BJ (cell line): ENCODE results near the gene VASN. TPM values are rescaled to one million over a fixed set of nuclear protein-coding genes. Genes with fewer than 3 reads are reported as not detected.

Experiments
- CTCF ChIA-PET: fragments of 350-600 bp; formaldehyde crosslinking; extraction: SDS; loops from one replicate; lab custom pipeline; 2021; ENCODE audit warnings: antibody characterized with exemption, inconsistent platforms; lab: Yijun Ruan, JAX
- POLR2A ChIA-PET: fragments of 300-600 bp; sonication (Branson Sonifier 250); formaldehyde crosslinking; extraction: SDS; loops from one replicate; lab custom pipeline; 2021; ENCODE audit warnings: antibody characterized with exemption; lab: Charles Lee
- DNase-seq: peaks from one replicate; pipeline ENCODE4 v3.0.0-alpha.2; 2011; ENCODE audit warnings: low read depth
- H3K27me3 ChIP-seq: 2 replicates; pipeline ENCODE4 v1.6.0; 2011; ENCODE audit warnings: low read length; ENCODE audit not compliant: control insufficient read depth, insufficient read depth
- H3K36me3 ChIP-seq: 2 replicates; pipeline ENCODE4 v1.5.1; 2011; ENCODE audit warnings: low read length; ENCODE audit not compliant: control insufficient read depth, insufficient read depth
- H3K4me3 ChIP-seq: 2 replicates; pipeline ENCODE4 v1.5.1; 2011; ENCODE audit warnings: low read depth, mild to moderate bottlenecking, control low read depth, low read length
- CTCF ChIP-seq: IDR thresholded peaks from 2 replicates; pipeline ENCODE4 v1.5.1; 2011; ENCODE audit warnings: low read depth, mild to moderate bottlenecking, control low read depth, inconsistent platforms, low read length, moderate library complexity; ENCODE audit not compliant: insufficient read depth
- polyA plus RNA-seq: library from polyadenylated mRNA; depleted of rRNA; stranded (reverse); fragments of >200 nt; gene quantifications from 2 replicates; pipeline ENCODE4 v1.2.3, GENCODE V29; 2011

The VASN gene
- polyA plus RNA-seq, 1 experiment, result 71.6 TPM

GRCh38 chr16:4360538-4361021, 11.1 kb upstream of the VASN start:
- DNase-seq, result no peak
- ChIA-PET POLR2A (no interaction called here), CTCF (interaction anchor here (1.3 to 5.6 kb wide), 7 partner anchors 8 to 45 kb away, joined by 3 to 205 read pairs (median 13); partner anchors contain the start of gene VASN)
- Histone ChIP-seq H3K4me3 (no peak overlapping the region), H3K36me3 (peaks cover 5% of the 10 kb centered on the region), H3K27me3 (no peaks in the 10 kb centered on the region)
- TF ChIP-seq CTCF, result no peak

GRCh38 chr16:4361033-4361943, 10.4 kb upstream of the VASN start:
- no peak overlapping the region for H3K4me3 ChIP-seq
- no peaks in the 10 kb centered on the region for H3K27me3 ChIP-seq
- POLR2A ChIA-PET, result no interaction called here
- no peak for TF ChIP-seq CTCF
- DNase-seq, result no peak
- CTCF ChIA-PET, result interaction anchor here (1.3 to 5.6 kb wide), 3 partner anchors 16 to 44 kb away, joined by 3 to 205 read pairs (median 5); no protein-coding TSS in a partner anchor
- H3K36me3 ChIP-seq, result peaks cover 5% of the 10 kb centered on the region

GRCh38 chr16:4361944-4362311, 9.7 kb upstream of the VASN start:
- Histone ChIP-seq H3K36me3 (peaks cover 5% of the 10 kb centered on the region), H3K27me3 (no peaks in the 10 kb centered on the region), H3K4me3 (no peak overlapping the region)
- DNase-seq, result no peak
- POLR2A ChIA-PET, result no interaction called here
- CTCF ChIA-PET, result interaction anchor here (1.1 to 5.6 kb wide), 4 partner anchors 15 to 43 kb away, joined by 3 to 205 read pairs (median 4); no protein-coding TSS in a partner anchor
- TF ChIP-seq CTCF, result no peak

GRCh38 chr16:4362476-4363135, 9.0 kb upstream of the VASN start:
- Histone ChIP-seq H3K36me3 (peaks cover 5% of the 10 kb centered on the region), H3K27me3 (no peaks in the 10 kb centered on the region), H3K4me3 (no peak overlapping the region)
- ChIA-PET CTCF (interaction anchor here (0.6 to 5.6 kb wide), 4 partner anchors 9 to 43 kb away, joined by 4 to 205 read pairs (median 5); no protein-coding TSS in a partner anchor), POLR2A (no interaction called here)
- DNase-seq, result no peak
- TF ChIP-seq CTCF, result no peak
